MM.1S (cell line): ENCODE measurements around the gene HIPK2.

Experiments used
- DNase-seq: peaks from one replicate; pipeline ENCODE4 v3.0.0-alpha.2; 2015
- H2AFZ ChIP-seq: fragments of 300-600 bp; sonication (generic); 2 replicates; pipeline ENCODE4 v1.6.0; 2016; ENCODE audit warnings: antibody characterized with exemption, low read length
- H3F3A ChIP-seq: fragments of 300-600 bp; sonication (generic); 2 replicates; pipeline ENCODE4 v1.6.1; 2016; ENCODE audit warnings: mild to moderate bottlenecking, antibody characterized with exemption, low read length, moderate library complexity, mixed read lengths; ENCODE audit not compliant: insufficient read depth
- H3K27ac ChIP-seq: fragments of 300-600 bp; sonication (generic); 2 replicates; pipeline ENCODE4 v1.5.1; 2016; ENCODE audit warnings: mild to moderate bottlenecking, low read length
- H3K27me3 ChIP-seq: fragments of 300-600 bp; sonication (generic); replicated peaks from 2 replicates; pipeline ENCODE4 v1.6.0; 2016; ENCODE audit warnings: low read length; ENCODE audit not compliant: insufficient read depth
- H3K36me3 ChIP-seq: fragments of 300-600 bp; sonication (generic); replicated peaks from 2 replicates; pipeline ENCODE4 v1.6.1; 2016; ENCODE audit warnings: mild to moderate bottlenecking, low read length, mixed read lengths; ENCODE audit not compliant: insufficient read depth
- H3K4me1 ChIP-seq: fragments of 300-600 bp; sonication (generic); 2 replicates; pipeline ENCODE4 v1.6.1; 2016; ENCODE audit warnings: low read length, mixed read lengths
- H3K4me2 ChIP-seq: fragments of 300-600 bp; sonication (generic); 2 replicates; pipeline ENCODE4 v1.6.0; 2016; ENCODE audit warnings: low read depth, low read length
- H3K4me3 ChIP-seq: fragments of 300-600 bp; sonication (generic); 2 replicates; pipeline ENCODE4 v1.5.1; 2016; ENCODE audit warnings: low read length, mixed read lengths
- H3K79me2 ChIP-seq: fragments of 300-600 bp; sonication (generic); 2 replicates; pipeline ENCODE4 v1.6.1; 2016; ENCODE audit warnings: mixed run types, low read length, mixed read lengths
- H3K9ac ChIP-seq: fragments of 300-600 bp; sonication (generic); 2 replicates; pipeline ENCODE4 v1.6.1; 2016; ENCODE audit warnings: low read length, mixed read lengths
- H3K9me2 ChIP-seq: fragments of 300-600 bp; sonication (generic); replicated peaks from 2 replicates; pipeline ENCODE4 v1.6.1; 2016; ENCODE audit warnings: mild to moderate bottlenecking, low read length, mixed read lengths; ENCODE audit not compliant: insufficient read depth
- H3K9me3 ChIP-seq: fragments of 300-600 bp; sonication (generic); replicated peaks from 2 replicates; pipeline ENCODE4 v1.6.1; 2016; ENCODE audit warnings: mild to moderate bottlenecking, low read length, mixed read lengths; ENCODE audit not compliant: insufficient read depth
- H4K20me1 ChIP-seq: fragments of 300-600 bp; sonication (generic); 2 replicates; pipeline ENCODE4 v1.6.1; 2016; ENCODE audit warnings: mild to moderate bottlenecking, low read length, moderate library complexity, mixed read lengths; ENCODE audit not compliant: insufficient read depth
- CTCF ChIP-seq: fragments of 300-600 bp; sonication (generic); IDR thresholded peaks from 2 replicates; pipeline ENCODE4 v1.5.1; 2016; ENCODE audit warnings: antibody characterized with exemption, low read length, mixed read lengths
- EZH2 ChIP-seq: fragments of 300-600 bp; sonication (generic); optimal IDR thresholded peaks from 2 replicates; pipeline ENCODE3; 2017; ENCODE audit warnings: low read depth, mild to moderate bottlenecking, antibody characterized with exemption, low read length, mixed read lengths
- EZH2phosphoT487 ChIP-seq: fragments of 300-600 bp; sonication (generic); IDR thresholded peaks from 2 replicates; pipeline ENCODE4 v1.6.1; 2018; ENCODE audit warnings: antibody characterized with exemption, low read length

HIPK2 gene

GRCh38 chr7:139666501-139666900 lies 111.3 kb downstream of the HIPK2 start:
- Histone ChIP-seq H3F3A (no peaks in the 10 kb centered on the region), H3K9me2 (no peaks in the 10 kb centered on the region), H3K27me3 (no peaks in the 10 kb centered on the region), H3K27ac (no peak overlapping the region), H2AFZ (no peak overlapping the region), H4K20me1 (no peaks in the 10 kb centered on the region), H3K9ac (no peak overlapping the region), H3K4me3 (no peak overlapping the region), H3K4me1 (no peaks in the 10 kb centered on the region), H3K4me2 (no peak overlapping the region), H3K9me3 (no peaks in the 10 kb centered on the region), H3K36me3 (no peaks in the 10 kb centered on the region), H3K79me2 (peaks cover under 1% of the 10 kb centered on the region; the same call in 1 of the 2 replicates)
- TF ChIP-seq EZH2phosphoT487 (no peak), CTCF (no peak), EZH2 (no peak)
- DNase-seq = no peak

- H4K20me1 ChIP-seq = no peaks in the 10 kb centered on the region
- no peak overlapping the region for H3K27ac ChIP-seq
- H3K9me3 ChIP-seq = no peaks in the 10 kb centered on the region
- H3K4me2 ChIP-seq = no peak overlapping the region
- no peaks in the 10 kb centered on the region for H3K4me1 ChIP-seq
- H3F3A ChIP-seq = no peaks in the 10 kb centered on the region
- no peaks in the 10 kb centered on the region for H3K27me3 ChIP-seq
- H2AFZ ChIP-seq = no peak overlapping the region
- H3K4me3 ChIP-seq = no peak overlapping the region
- H3K9ac ChIP-seq = no peak overlapping the region
- H3K36me3 ChIP-seq = no peaks in the 10 kb centered on the region
- no peaks in the 10 kb centered on the region for H3K9me2 ChIP-seq
- DNase-seq = no peak
- TF ChIP-seq CTCF (no peak), EZH2phosphoT487 (no peak), EZH2 (no peak)
- peaks cover 11% of the 10 kb centered on the region for H3K79me2 ChIP-seq
Measured at GRCh38 chr7:139664434-139664833, 113.4 kb downstream of the HIPK2 start.

DNA sequence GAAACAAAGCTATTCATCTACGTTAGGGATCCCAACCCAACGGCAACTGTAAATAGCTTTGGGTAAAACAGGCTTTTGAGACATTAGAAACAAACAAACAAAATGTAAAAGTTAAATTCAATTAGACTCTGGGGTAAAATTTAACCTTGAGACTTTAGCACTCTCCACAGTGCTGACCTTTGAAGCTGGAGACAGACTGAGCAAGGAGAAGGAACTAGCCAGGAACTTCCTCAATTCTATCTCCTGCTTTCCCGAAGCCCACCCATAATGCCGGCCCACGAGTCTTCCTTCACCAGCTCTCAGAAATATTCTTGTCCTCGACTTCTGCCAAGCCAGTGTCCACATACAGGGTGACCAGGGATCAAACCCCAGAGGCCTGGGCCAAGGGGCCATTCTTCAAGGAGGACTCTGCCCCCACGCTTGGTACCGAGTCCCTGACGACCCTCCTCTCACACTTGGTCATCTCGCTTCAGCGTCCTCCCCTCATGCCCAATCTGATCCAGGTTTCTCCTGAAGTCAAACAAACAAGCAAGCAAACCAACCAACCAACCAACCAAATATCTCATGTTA lies 114.1 kb downstream of the HIPK2 start:
- Histone ChIP-seq H3K4me2 (no peak overlapping the region), H3K27me3 (no peaks in the 10 kb centered on the region), H4K20me1 (no peaks in the 10 kb centered on the region), H3K4me1 (no peaks in the 10 kb centered on the region), H3K9ac (no peak overlapping the region), H3K9me2 (no peaks in the 10 kb centered on the region), H3K4me3 (no peak overlapping the region), H3K36me3 (no peaks in the 10 kb centered on the region), H3K27ac (no peak overlapping the region), H3F3A (no peaks in the 10 kb centered on the region), H3K9me3 (no peaks in the 10 kb centered on the region), H2AFZ (no peak overlapping the region), H3K79me2 (peaks cover 14% of the 10 kb centered on the region)
- TF ChIP-seq CTCF (no peak), EZH2 (no peak), EZH2phosphoT487 (no peak)
- no peak for DNase-seq
